ENCODE results near the gene NFU1. TPM values are rescaled to one million over a fixed set of nuclear protein-coding genes. Genes with fewer than 3 reads are reported as not detected.

Gene NFU1
- total RNA-seq, 4 donors from 2014 or later, result 6.7 to 84.8 (median 45.0) TPM

- H3K36me3 ChIP-seq, result peaks cover 0 to 29% (median 12%) of the 10 kb centered on the region in 4 donors
- H3K9me3 ChIP-seq, result no peaks in the 10 kb centered on the region
- no peak overlapping the region for H3K4me3 ChIP-seq
- TF ChIP-seq EP300 (IDR thresholded peaks at IDR 0.05; ENCODE audit: low read depth) (no peak), POLR2A (IDR thresholded peaks at IDR 0.05) (no peak), POLR2AphosphoS5 (IDR thresholded peaks at IDR 0.05) (no peak)
- TF ChIP-seq, protein P1, sequence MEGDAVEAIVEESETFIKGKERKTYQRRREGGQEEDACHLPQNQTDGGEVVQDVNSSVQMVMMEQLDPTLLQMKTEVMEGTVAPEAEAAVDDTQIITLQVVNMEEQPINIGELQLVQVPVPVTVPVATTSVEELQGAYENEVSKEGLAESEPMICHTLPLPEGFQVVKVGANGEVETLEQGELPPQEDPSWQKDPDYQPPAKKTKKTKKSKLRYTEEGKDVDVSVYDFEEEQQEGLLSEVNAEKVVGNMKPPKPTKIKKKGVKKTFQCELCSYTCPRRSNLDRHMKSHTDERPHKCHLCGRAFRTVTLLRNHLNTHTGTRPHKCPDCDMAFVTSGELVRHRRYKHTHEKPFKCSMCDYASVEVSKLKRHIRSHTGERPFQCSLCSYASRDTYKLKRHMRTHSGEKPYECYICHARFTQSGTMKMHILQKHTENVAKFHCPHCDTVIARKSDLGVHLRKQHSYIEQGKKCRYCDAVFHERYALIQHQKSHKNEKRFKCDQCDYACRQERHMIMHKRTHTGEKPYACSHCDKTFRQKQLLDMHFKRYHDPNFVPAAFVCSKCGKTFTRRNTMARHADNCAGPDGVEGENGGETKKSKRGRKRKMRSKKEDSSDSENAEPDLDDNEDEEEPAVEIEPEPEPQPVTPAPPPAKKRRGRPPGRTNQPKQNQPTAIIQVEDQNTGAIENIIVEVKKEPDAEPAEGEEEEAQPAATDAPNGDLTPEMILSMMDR (IDR thresholded peaks at IDR 0.05), result no peak
- H3K27me3 ChIP-seq, result no peaks in the 10 kb centered on the region
- peaks cover 0 to 16% (median 0%) of the 10 kb centered on the region in 4 donors for H3K4me1 ChIP-seq
- in situ Hi-C loops (cut with MboI; ENCODE audit: low pct_ligation_motif_present in 1 of 4, low pct_unique_long_range_greater_than_20kb in 1 of 4, low sequenced_read_pairs in 3 of 4) (no loop called here), intact Hi-C loops (cut with DNase I; ENCODE audit: low total_unique reads) (no loop called here)
- no peak for DNase-seq
- H3K27ac ChIP-seq, result peak overlapping the region; percentile 5 to 51 (median 30)
These were observed 40.0 kb downstream of the NFU1 start for GRCh38 chr2:69397234-69397633.

DNA sequence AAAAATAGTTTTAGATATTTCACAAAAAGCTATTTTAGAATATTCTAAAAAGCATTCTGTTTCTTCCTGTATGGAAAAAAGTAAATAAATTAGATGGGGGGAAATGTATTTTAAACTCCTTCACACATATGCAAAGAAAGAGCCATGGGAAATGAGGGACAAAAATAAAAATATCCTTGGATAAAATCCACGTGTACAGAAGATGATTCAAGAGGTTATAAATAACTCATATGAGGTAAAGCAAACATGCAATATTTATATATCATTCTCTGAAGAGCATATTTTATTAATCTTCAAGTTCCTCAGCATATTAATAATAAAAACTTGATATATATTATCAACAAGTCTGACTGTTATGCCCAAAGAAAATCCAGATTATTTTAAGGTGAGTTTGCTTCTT is 41.4 kb downstream of the NFU1 start:
- Histone ChIP-seq H3K27me3 (no peaks in the 10 kb centered on the region), H3K4me1 (peaks cover 0 to 21% (median 0%) of the 10 kb centered on the region in 4 donors), H3K27ac (no peak overlapping the region), H3K9me3 (no peaks in the 10 kb centered on the region), H3K4me3 (no peak overlapping the region), H3K36me3 (peaks cover 0 to 29% (median 11%) of the 10 kb centered on the region in 4 donors)
- 10 to 24% methylated on average over 1 of the region's 1 CpG for WGBS, 2 donors (ENCODE audit: low coverage in 1 of 2)
- intact Hi-C loops (cut with DNase I; ENCODE audit: low total_unique reads), result no loop called here
- in situ Hi-C loops (cut with MboI; ENCODE audit: low pct_ligation_motif_present in 1 of 4, low pct_unique_long_range_greater_than_20kb in 1 of 4, low sequenced_read_pairs in 3 of 4), result no loop called here
- no peak for DNase-seq
- TF ChIP-seq EP300 (IDR thresholded peaks at IDR 0.05; ENCODE audit: low read depth) (no peak), POLR2AphosphoS5 (IDR thresholded peaks at IDR 0.05) (no peak), POLR2A (IDR thresholded peaks at IDR 0.05) (no peak)
- TF ChIP-seq, protein P1 (IDR thresholded peaks at IDR 0.05), result no peak

- Histone ChIP-seq H3K4me3 (no peak overlapping the region), H3K4me1 (peaks cover 0 to 30% (median 0%) of the 10 kb centered on the region in 4 donors), H3K9me3 (no peaks in the 10 kb centered on the region), H3K36me3 (peaks cover 0 to 22% (median 9%) of the 10 kb centered on the region in 4 donors), H3K27me3 (no peaks in the 10 kb centered on the region), H3K27ac (no peak overlapping the region)
- in situ Hi-C loops (cut with MboI; ENCODE audit: low pct_ligation_motif_present in 1 of 4, low pct_unique_long_range_greater_than_20kb in 1 of 4, low sequenced_read_pairs in 3 of 4), result no loop called here
- TF ChIP-seq, protein P1 (IDR thresholded peaks at IDR 0.05), result no peak
- TF ChIP-seq EP300 (IDR thresholded peaks at IDR 0.05; ENCODE audit: low read depth) (no peak), POLR2A (IDR thresholded peaks at IDR 0.05) (no peak), POLR2AphosphoS5 (IDR thresholded peaks at IDR 0.05) (no peak)
- DNase-seq, result no peak
- intact Hi-C loops (cut with DNase I; ENCODE audit: low total_unique reads), result no loop called here
These were observed 43.3 kb downstream of the NFU1 start for GRCh38 chr2:69393963-69394362.

DNA sequence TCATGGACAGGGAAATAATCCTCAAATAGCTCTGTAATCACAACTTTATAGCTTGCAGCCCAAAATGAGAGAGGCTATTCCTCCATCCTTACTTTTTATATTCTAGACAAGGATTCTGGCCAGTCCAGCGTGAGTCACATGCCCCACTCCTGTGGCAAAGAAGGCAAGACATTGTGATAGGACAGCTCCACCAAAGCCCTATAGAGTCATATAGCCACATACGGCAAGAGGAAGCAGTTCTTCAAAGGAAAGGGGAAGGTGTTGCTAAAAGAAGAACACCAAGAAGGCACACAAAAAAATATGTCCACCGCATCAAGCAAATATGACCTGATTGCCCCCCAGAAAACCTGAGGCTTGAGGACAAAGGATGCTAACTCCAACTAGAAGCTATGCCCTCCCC is 46.8 kb downstream of the NFU1 start:
- in situ Hi-C loops (cut with MboI; ENCODE audit: low pct_ligation_motif_present in 1 of 4, low pct_unique_long_range_greater_than_20kb in 1 of 4, low sequenced_read_pairs in 3 of 4) (no loop called here), intact Hi-C loops (cut with DNase I; ENCODE audit: low total_unique reads) (no loop called here)
- TF ChIP-seq POLR2AphosphoS5 (IDR thresholded peaks at IDR 0.05), result no peak
- TF ChIP-seq, protein P1 (IDR thresholded peaks at IDR 0.05), result no peak
- no peak for TF ChIP-seq EP300 (IDR thresholded peaks at IDR 0.05; ENCODE audit: low read depth)
- TF ChIP-seq POLR2A (IDR thresholded peaks at IDR 0.05), result no peak
- Histone ChIP-seq H3K9me3 (no peaks in the 10 kb centered on the region), H3K4me3 (no peak overlapping the region), H3K27me3 (no peaks in the 10 kb centered on the region), H3K27ac (peak overlapping the region in 2 of 4 donors; percentile 6 to 27), H3K36me3 (peaks cover 0 to 5% (median under 1%) of the 10 kb centered on the region in 4 donors), H3K4me1 (peaks cover 0 to 33% (median 12%) of the 10 kb centered on the region in 4 donors)
- no peak for DNase-seq
- 42 to 58% methylated on average over 3 of the region's 3 CpGs for WGBS, 2 donors (ENCODE audit: low coverage in 1 of 2)
